GM18870 (cell line): ENCODE results near the gene CADM4.
"Not testable (repeated sequence)": the region's sequence is repeated elsewhere in the genome, so short reads cannot be mapped to it uniquely, and the experiment has no call there.

Source experiments
- ATAC-seq: cut with Tn5 transposase; IDR thresholded peaks from one replicate; pipeline ENCODE4 v1.9.1; 2021; ENCODE audit warnings: moderate library complexity; ENCODE audit not compliant: unreplicated experiment

Gene CADM4

GRCh38 chr19:43639519-43640423 lies at the start of gene CADM4:
Gene CADM4, minus strand, starts transcription at chr19:43639850. Its CDS starts 60 bp downstream, at chr19:43639790.
- ATAC-seq: no peak

DNA sequence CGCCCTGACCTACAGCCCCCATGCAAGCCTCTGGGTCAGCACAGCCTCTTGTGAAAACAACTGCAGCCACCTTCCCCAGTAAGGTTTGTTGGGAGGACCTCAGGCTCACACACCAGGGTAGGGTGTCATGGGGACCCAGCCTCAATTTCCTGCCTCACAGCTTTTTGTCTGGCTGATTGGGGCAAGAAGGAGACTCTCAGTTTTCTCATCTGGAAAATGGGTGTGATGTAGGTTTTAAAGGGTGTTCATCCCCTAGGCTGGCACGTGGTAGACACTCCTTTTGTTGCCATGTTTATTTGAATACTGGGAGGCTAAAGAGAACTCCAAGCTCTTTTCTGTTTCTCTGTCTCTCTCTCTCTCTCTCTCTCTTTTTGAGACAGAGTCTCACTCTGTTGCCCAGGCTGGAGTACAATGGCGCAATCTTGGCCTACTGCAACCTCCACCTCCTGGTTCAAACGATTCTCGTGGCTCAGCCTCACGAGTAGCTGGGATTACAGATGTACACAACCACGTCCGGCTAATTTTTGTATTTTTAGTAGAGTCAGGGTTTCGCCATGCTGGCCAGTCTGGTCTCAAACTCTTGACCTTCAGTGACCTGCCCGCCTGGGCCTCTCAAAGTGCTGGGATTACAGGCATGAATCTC lies 48.5 kb upstream of the CADM4 start:
- no peak for ATAC-seq

DNA sequence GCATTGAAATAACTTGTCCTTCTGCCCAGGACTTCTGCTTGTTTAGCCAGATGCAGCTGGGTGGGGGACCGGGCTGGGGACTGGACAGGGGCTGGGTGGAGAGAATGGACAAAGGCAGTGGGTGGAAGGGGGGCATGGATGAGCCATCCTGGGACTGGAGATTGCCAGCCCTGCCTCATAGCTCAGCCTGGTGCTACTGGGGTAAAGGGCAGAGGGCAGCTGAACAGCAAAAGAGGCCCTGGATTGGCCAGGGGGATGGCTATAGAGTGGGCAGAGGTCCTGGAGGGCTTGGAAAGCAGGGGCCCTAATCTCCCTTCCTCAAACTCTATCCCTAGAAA lies 48.0 kb upstream of the CADM4 start:
- ATAC-seq: no peak

- no peak for ATAC-seq
These were observed 44.7 kb upstream of the CADM4 start for GRCh38 chr19:43684326-43684725.

- no peak for ATAC-seq
These were observed 44.3 kb upstream of the CADM4 start for GRCh38 chr19:43683905-43684304.

DNA sequence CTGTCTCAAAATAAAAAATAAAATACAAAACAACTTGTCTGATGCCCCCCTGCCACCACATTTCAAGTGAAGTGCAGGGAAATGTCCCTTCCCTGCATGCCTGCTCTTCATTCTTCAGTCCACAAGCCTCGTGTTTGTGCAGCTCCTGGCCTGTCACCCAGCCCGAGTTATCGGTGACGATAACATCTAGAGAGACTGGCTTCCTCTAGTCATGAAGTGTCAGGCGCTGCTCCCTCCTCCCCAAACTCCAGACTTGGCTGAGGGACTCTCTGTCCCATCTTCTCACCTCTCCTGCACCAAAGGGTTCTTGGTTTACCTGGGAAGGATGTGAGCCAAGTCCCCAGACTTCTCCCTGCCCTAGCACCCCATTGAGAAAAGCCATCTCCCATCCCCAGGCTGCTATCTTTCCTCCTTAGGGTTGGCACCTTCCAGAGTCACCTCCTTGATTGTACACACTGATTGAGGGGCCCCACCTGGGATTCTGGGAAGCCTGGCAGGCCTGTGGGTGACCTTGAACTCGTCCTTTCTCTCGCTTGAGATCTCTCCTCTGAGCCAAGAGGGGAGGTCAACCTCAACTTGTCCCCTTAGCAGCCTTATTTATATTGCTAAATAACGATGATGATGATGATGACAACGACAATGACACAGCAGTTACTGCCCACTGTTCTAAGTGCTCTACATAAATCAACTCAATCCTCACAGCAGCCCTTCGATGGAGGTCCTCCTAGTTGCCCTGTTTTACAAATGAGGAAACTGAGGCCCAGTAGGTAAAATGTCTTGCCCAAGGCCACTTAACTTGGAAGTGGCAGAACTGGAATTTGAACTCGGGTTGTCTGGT lies 43.4 kb upstream of the CADM4 start:
- no peak for ATAC-seq

- ATAC-seq: not testable (repeated sequence)
These were observed 42.6 kb upstream of the CADM4 start for GRCh38 chr19:43682269-43682668.

- ATAC-seq: no peak
These were observed 42.2 kb upstream of the CADM4 start for GRCh38 chr19:43681821-43682220.

GRCh38 chr19:43678512-43679261 lies 39.0 kb upstream of the CADM4 start:
- no peak for ATAC-seq

- no peak for ATAC-seq
These were observed 36.3 kb upstream of the CADM4 start for GRCh38 chr19:43675906-43676305.

GRCh38 chr19:43675269-43675879 lies 35.7 kb upstream of the CADM4 start:
- ATAC-seq: peak; percentile 72

GRCh38 chr19:43674596-43674995 lies 34.9 kb upstream of the CADM4 start:
- ATAC-seq: no peak

DNA sequence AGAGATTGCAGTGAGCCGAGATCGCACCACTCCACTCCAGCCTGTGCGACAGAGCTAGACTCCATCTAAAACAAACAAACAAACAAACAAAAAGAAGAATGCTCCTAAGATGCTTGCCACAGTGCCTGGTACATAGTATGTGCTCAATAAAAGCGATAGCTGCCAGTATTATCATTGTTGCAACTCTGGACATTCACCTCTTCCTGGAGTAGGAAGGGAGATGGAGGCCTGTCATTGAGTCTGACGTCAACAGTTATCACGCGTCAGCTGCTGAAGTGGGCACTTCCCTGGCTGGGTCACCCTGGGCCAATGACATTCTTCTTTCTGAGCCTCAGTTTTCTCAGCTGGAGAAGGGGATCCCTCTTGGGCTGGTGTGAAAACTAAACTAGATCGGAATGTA lies 34.5 kb upstream of the CADM4 start:
- ATAC-seq: no peak

- ATAC-seq: no peak
These were observed 34.0 kb upstream of the CADM4 start for GRCh38 chr19:43673637-43674036.

DNA sequence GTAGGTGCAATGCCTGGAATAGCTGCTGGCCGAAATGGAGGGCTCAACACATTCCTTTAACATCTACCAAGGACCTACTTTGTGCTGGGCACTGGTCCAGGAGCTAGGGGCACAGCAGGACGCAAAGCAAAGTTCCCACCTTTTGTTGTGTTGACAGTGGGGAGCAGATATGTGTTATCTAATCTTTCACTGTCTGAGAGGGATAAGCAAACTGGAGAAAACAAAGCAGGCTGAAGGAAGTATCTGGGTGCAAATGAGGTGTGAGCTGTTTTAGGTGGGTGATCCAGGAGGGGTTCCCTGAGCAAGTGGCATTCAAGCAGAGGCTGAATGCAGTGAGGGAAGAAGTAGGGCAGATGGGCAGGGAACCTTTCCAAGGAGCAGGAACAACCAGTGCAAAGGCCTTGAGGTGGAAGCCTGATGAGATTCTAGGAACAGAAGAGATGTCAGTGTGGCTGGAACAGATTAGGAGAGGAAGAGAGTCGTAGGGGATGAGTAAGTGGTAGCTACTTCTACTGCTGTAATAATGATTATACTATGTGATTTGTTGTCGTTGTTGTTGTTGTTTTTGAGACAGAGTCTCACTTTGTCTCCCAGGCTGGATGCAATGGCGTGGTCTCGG lies 32.5 kb upstream of the CADM4 start:
- no peak for ATAC-seq

DNA sequence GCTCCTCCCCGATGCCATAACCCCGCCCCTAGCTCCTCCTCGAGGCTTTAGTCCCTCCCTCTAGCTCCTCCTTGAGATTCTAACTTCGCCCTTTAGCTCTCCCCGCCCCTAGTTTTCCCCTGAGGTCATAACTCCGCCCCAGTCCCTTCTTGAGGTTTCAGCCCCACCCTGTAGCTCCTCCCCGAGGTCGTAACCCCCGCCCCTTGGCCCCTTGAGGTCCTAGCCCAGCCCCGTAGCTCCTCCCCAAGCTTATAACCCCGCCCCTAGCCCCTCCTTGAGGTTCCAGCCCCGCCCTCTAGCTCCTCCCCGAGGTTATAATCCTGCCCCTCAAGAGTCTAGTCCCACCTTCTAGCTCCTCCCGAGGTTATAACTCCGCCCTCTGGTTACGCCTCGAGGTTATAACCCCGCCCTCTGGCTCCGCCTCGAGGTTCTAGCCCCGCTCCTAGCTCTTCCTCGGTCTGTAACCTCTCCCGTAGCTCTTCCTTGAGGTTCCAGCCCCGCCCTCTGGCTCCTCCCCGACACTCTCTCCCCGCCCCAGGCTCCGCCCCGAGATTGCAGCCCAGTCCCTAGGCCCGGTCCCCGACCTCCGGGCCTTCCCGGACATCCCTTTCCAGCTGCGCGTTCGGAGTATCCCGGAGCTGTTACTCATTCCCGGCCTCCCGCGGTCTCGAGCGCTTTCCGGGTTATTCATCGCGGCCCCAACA lies 28.9 kb upstream of the CADM4 start:
- peak; percentile 81 for ATAC-seq

DNA sequence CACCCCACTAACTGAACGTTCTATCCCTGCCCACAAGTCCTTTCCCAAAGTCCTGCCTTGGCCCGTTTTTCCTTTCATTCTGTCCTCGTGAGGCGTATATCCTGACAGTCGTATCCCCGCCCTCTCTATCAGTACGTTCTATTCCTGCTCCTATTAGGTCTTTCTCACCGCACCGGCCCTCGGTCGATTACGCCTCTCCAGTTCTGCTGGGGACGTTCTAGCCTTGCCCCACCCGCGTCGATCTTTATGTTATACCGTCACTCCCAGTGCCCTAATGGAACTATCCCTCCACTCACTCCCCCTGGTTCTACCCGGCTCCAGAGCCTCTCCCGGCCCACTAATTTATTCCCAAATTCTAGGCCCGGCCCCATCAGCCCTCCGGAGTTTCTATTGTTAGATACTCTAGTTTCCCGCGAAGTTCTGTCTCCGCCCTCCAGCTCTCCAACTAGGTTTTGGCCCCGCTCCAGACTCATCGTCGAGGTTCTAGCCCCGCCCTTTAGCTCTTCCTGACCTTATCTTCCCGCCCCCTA lies 28.3 kb upstream of the CADM4 start:
- no peak for ATAC-seq

GRCh38 chr19:43667126-43667875 lies 27.7 kb upstream of the CADM4 start:
- no peak for ATAC-seq
